ENCODE results near the gene MYL12B.

- TF ChIP-seq CTCF (IDR thresholded peaks at IDR 0.05), result peak; percentile 45
- no peak for TF ChIP-seq TCF7L2 (IDR thresholded peaks at IDR 0.05; ENCODE audit: low read depth, low read length)
- TF ChIP-seq POLR2AphosphoS5 (IDR thresholded peaks at IDR 0.05; ENCODE audit: low read depth, low read length), result no peak
- TF ChIP-seq SIN3A (IDR thresholded peaks at IDR 0.05; ENCODE audit: borderline replicate concordance, insufficient read depth, low read depth, low read length), result no peak
These were observed 35.4 kb downstream of the MYL12B start for GRCh38 chr18:3297025-3297984.

Measured in Panc1 (cell line).